Kidney (tissue), 14 donors: ENCODE measurements around the gene USP40. TPM values are rescaled to one million over a fixed set of nuclear protein-coding genes. Genes with fewer than 3 reads are reported as not detected.
A peak's percentile ranks its signal among the peaks of the same experiment; 100 is the strongest.

Experiments used
- DNase-seq, 5 donors: peaks; one replicate each; pipeline ENCODE4 v3.0.0-alpha.2; 2013 to 2020
- FAIRE-seq: peaks from 2 replicates; lab custom pipeline; 2012; peaks lifted over from hg19 to GRCh38; lab: Jason Lieb, UNC
- H3K27ac ChIP-seq, 2 donors: one replicate each; pipeline ENCODE4 v1.7.0; 2013; ENCODE audit warnings: low read depth in 2 of 2, low read length in 2 of 2, inconsistent platforms in 1 of 2
- H3K27me3 ChIP-seq: one replicate; pipeline ENCODE4 v1.7.1; 2013; ENCODE audit warnings: low read length, inconsistent platforms; ENCODE audit not compliant: control insufficient read depth, insufficient read depth
- H3K36me3 ChIP-seq, 3 donors: one replicate each; pipeline versions ENCODE4 v1.7.0 to v1.7.1; 2013; ENCODE audit warnings: low read length in 3 of 3, control low read depth in 1 of 3, inconsistent platforms in 1 of 3; ENCODE audit not compliant: insufficient read depth in 3 of 3, control insufficient read depth in 2 of 3
- H3K4me1 ChIP-seq, 3 donors: one replicate each; pipeline versions ENCODE4 v1.7.0 to v1.7.1; 2013; ENCODE audit warnings: low read length in 3 of 3, inconsistent platforms in 1 of 3, low read depth in 1 of 3; ENCODE audit not compliant: control insufficient read depth in 2 of 3, insufficient read depth in 2 of 3
- H3K4me3 ChIP-seq, 3 donors: one replicate each; pipeline versions ENCODE4 v1.7.0 to v1.8.1; 2013; ENCODE audit warnings: low read length in 3 of 3, control low read depth in 1 of 3, inconsistent platforms in 1 of 3
- H3K9ac ChIP-seq, 3 donors: one replicate each; pipeline versions ENCODE4 v1.7.0 to v1.7.1; 2013; ENCODE audit warnings: low read length in 3 of 3, control low read depth in 1 of 3, inconsistent platforms in 1 of 3
- H3K9me3 ChIP-seq, 3 donors: one replicate each; pipeline versions ENCODE4 v1.7.0 to v1.7.1; 2013; ENCODE audit warnings: low read length in 3 of 3, control low read depth in 1 of 3, inconsistent platforms in 1 of 3; ENCODE audit not compliant: control insufficient read depth in 2 of 3, insufficient read depth in 1 of 3
- CTCF ChIP-seq: IDR thresholded peaks from 3 replicates; pipeline ENCODE4 v1.5.1; 2012; ENCODE audit warnings: mild to moderate bottlenecking, moderate library complexity, borderline replicate concordance; ENCODE audit not compliant: insufficient read depth; ENCODE audit errors: extremely low read depth
- intact Hi-C: fragments of 100-400 bp; cut with DNase I; formaldehyde crosslinking; loops from one replicate; pipeline ENCODE4 v1.11.1; 2022
- polyA plus RNA-seq: library from polyadenylated mRNA; stranded (reverse); fragments of 350-450 nt; fragmentation: Illumina TruSeq; extraction: RNeasy Lipid Tissue Mini Kit (QIAGEN cat#74804); gene quantifications from one replicate; pipeline ENCODE4 v1.2.3, GENCODE V29; 2014; ENCODE audit warnings: low read depth, low replicate concordance; ENCODE audit not compliant: insufficient read depth
- total RNA-seq: library from RNA; stranded (reverse); fragmentation: NEBNext Ultra II Directional; extraction: Animal tissue kit (Norgen Biotek cat#: 25700); gene quantifications from one replicate; pipeline ENCODE4 v1.2.1, GENCODE V29; 2021
- donor health status: control.
- donor health status: control.
- donor health status: control.
- donor health status: control.
- donor health status: control.
- donor health status: DM: yes; HTN: yes; CAD: no.
- donor health status: Normal renal cell carcinoma (clear cell type).

Gene USP40
- total and polyA plus RNA-seq, 2 donors from 2014 or later, result 28.5 to 51.6 TPM

DNA sequence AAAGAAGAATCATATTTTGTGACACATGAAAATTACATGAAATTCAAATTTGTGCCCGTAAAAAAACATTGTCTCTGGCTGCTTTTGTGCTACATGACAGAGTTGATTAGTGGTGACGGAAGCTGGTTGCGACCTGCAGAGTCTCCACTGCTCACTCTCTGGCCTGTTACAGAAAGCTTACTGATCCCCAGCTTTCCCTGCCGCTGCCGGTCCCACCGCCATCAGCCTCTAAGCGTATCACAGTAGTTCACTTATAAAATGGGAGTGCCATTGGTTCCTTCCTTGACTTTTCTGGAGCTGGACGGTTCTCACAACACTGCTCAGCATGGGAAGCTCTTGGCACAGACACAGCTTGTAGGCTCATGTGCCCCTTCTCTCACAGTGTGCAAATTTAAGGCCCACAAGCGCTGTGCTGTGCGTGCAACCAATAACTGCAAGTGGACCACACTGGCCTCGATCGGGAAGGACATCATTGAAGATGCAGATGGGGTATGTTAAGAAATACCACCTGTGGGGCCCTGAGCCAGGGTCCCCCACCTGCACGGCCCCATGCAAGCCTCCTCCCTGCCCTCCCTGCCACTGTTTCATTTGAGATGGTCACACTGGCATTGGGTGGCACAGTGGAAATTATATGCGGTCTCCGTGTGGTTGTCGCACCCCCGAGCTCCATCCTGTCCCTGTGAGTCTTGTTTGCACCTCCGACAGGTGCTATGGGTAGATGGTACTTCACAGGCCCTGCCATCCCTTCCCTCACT, 131.0 kb downstream of the USP40 start:
- H3K9ac ChIP-seq, result no peak overlapping the region
- H3K27me3 ChIP-seq, result no peaks in the 10 kb centered on the region
- H3K9me3 ChIP-seq, result no peaks in the 10 kb centered on the region
- FAIRE-seq (no peak), DNase-seq (peak in 1 of 5 donors; percentile 20)
- no peaks in the 10 kb centered on the region for H3K4me1 ChIP-seq
- TF ChIP-seq CTCF, result no peak
- H3K4me3 ChIP-seq, result no peak overlapping the region
- intact Hi-C loops, result no loop called here
- H3K27ac ChIP-seq, result no peak overlapping the region
- H3K36me3 ChIP-seq, result peaks cover 0 to 12% (median 8%) of the 10 kb centered on the region in 3 donors

GRCh38 chr2:233434666-233435330, 131.8 kb downstream of the USP40 start:
- H3K4me3 ChIP-seq, result no peak overlapping the region
- peaks cover 0 to 12% (median 8%) of the 10 kb centered on the region in 3 donors for H3K36me3 ChIP-seq
- TF ChIP-seq CTCF, result no peak
- no peak for FAIRE-seq
- H3K27ac ChIP-seq, result no peak overlapping the region
- H3K9ac ChIP-seq, result no peak overlapping the region
- DNase-seq, result peak in 4 of 5 donors; percentile 40 to 71 (median 50)
- H3K27me3 ChIP-seq, result no peaks in the 10 kb centered on the region
- no peaks in the 10 kb centered on the region for H3K9me3 ChIP-seq
- no peaks in the 10 kb centered on the region for H3K4me1 ChIP-seq
- intact Hi-C loops, result no loop called here

DNA sequence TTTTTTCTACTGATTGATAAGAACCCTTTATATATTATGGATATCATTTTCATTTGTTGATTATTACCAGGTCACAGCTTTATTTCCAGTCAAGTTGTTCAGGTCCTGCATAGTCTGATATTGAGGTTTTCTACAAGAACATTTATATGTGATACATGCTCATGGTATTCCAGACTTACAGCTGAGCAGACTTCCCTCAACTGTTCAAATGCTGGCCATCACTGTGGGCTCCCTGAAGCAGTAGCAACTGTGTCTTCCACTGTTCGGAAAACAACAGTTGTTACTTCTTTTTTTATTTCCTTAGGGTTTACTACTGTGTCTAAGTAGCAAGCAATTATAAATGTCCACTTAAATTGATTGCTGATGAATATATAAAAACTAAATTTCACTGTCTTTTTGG, 132.8 kb downstream of the USP40 start:
- Histone ChIP-seq H3K9ac (no peak overlapping the region), H3K27me3 (no peaks in the 10 kb centered on the region), H3K4me1 (no peaks in the 10 kb centered on the region), H3K4me3 (no peak overlapping the region), H3K9me3 (no peaks in the 10 kb centered on the region), H3K27ac (no peak overlapping the region), H3K36me3 (peaks cover 0 to 12% (median 8%) of the 10 kb centered on the region in 3 donors)
- intact Hi-C loops, result no loop called here
- DNase-seq (no peak), FAIRE-seq (no peak)
- no peak for TF ChIP-seq CTCF
